ENCODE data around the gene AFF3.

AFF3 gene

GRCh38 chr2:99618579-99619097 is 523.8 kb downstream of the AFF3 start:
- no peak for DNase-seq

GRCh38 chr2:99617811-99618210 is 524.6 kb downstream of the AFF3 start:
- DNase-seq: no peak

- no peak for DNase-seq
Observed at GRCh38 chr2:99615247-99615771, 527.1 kb downstream of the AFF3 start.

DNA sequence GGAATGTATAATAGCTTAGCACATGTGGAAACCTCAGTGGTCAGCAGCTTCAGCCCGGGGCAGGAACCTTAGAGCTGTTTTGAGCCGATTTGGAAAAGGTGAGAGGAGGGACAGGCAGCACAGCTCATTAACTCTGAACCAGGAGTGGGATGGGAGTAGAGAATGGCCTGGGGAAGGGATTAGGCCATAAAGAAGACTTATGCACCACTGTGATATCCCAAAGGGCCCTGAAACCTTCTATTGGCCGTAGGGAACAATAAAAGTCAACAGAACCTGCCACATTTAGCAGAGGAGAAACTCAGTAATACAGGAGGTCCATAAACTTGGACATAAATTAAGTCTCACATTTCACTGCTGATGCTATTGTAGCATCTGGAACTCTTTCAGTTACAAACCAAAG is 528.4 kb downstream of the AFF3 start:
- DNase-seq: no peak

- no peak for DNase-seq
Observed at GRCh38 chr2:99611786-99612185, 530.6 kb downstream of the AFF3 start.

DNA sequence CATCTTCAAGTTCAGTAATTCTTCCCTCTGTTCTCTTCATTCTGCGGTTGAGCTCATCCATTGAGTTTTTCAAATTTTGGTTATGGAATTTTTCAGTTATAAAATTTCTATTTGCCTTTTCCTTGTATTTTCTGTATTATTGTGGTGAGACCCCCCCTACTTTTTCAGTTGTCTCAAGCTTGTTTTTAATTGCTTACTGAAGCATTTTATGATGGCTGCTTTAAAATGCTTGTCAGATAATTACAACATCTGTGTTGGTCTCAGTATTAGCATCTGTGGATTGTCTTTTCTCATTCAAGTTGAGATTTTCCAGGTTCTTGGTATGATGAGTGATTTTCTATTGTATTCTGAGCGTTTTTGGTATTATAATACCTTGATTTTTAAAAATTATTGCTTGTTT is 531.4 kb downstream of the AFF3 start:
- no peak for DNase-seq

- DNase-seq: no peak
Observed at GRCh38 chr2:99609851-99610381, 532.5 kb downstream of the AFF3 start.

DNA sequence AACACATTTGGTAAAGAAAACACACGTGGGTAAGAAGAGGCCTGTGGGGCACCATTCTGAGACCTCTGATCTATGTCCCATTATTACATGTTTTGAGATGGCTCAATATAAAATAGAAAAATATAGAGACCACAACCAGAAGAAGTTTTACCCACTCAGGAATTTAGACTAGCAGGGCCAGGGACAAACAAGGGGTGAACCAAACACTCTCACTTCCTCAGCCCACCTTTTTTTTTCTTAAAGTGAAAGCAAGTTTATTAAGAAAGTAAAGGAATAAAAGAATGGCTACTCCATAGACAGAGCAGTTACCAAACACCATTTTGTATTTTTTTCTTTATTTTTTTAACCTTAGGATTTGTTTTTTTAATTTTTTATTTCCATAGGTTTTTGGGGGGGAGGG is 533.5 kb downstream of the AFF3 start:
- no peak for DNase-seq

DNA sequence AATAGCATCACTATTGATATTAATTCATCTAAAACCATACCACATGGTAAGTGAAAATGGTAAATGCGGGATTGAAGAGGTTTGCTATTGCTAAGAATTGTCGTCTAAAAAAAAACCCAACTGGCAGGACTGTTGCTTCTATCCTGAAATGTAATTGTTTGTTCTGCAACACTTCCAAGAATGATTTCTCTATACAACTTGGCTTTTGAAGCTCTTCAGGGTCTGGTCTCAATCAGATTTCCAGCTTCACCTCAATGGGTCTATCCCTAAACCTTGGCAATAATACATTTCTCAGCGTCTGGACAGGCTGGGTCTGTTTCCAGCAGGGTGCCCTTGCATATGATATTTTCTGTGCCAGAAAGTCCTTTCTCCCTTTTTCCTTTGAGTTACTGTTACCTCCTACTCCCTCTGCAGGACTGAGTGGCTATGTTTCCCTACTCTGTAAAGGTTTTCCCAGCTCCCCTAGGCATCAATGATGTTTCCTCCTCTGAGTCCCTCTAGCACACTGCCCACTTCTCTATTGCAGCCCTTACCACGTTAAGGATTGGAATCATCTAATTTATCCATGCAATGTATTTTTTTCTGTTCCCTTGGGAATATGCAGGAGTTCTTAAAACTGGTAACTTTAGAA is 534.4 kb downstream of the AFF3 start:
- DNase-seq: no peak

DNA sequence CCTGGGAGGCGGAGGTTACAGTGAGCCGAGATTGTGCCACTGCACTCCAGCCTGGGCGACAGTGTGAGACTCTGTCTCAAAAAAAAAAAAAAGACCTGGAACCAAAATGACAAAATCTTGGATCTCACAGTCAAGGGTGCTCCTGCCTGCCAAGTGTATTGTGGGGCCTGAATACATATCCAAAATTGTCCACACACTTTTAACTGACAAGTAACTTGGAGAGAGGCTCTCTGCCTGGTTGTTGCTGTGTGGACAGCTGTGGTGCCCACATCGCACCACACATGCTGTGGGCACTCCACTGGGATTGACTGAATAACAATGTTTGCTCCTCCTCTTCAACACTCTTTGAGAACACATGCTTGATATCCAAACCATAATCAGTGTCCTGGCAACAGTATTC is 534.9 kb downstream of the AFF3 start:
- no peak for DNase-seq

DNA sequence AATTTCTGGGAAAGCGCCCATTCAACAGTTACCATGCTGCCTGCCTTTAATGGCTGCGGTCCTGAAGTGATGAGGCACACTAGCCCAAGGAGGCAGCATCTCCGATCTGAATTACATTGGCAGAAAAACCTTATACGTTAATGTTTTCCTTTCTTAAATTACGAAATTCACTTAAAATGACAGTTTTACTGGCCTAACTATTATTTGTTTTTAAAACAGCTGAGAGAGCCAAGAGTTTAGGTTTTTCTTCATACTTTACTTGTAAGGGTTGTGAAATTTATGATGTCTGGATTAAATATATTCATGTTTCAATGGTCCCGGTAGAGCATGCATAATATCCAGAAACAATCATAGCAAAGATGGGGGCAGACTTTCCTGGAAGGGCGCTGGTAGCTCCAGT is 537.4 kb downstream of the AFF3 start:
- no peak for DNase-seq

- peak; percentile 40 for DNase-seq
Observed at GRCh38 chr2:99602476-99602875, 539.9 kb downstream of the AFF3 start.

DNA sequence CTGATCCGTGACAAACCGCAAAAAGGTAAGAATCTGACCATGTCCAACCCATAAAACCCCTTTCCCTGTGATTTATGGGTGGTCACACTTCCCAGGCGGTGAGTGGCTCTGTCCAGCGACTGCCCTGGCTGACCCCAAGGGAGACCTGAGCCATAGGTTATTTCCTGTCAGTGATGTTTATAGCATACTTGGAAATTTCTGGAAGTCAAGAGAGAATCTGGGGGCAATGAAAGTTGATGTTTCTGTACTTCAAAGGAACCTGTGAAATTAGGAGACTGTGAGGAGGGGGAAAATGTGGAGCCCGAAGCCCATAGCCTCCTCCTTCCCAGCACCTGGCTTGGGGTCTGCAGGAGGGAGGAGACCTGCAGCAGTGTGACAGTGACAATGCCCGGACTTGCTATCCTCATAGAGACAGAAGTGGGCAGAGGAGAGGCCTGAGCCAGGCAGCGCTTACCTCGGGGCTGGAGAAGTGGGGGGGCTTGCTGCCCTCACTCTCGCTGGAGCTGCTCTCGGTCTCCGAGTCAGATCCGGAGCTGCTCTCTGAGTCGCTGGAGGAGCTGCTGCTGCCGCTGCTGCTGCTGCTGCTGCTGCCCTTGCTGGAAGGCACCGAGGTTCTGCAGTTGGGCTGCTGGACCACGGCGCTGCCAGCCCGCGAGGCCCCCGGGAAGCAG is 541.3 kb downstream of the AFF3 start:
- DNase-seq: no peak

DNA sequence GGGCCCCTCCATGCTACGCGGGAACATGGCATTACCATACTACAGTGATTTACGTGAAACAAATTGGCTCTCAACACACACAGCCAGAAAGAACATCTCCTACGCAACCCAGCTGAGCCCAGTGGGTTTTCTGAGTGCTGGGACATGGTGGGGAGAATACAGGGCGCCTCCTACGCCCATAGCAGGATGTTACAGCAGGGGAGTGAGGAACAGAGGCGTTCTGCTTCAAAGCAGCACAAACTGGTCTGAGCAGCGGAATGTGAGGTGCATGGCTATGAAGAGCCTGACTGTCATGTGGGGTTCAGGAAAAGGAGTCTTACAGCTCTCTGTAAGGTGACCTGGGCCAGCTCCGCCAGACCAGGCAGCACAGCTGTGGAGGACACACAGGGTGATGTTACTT is 543.9 kb downstream of the AFF3 start:
- no peak for DNase-seq

GRCh38 chr2:99597616-99598015 is 544.8 kb downstream of the AFF3 start:
- no peak for DNase-seq

- no peak for DNase-seq
Observed at GRCh38 chr2:99595373-99595772, 547.0 kb downstream of the AFF3 start.

DNA sequence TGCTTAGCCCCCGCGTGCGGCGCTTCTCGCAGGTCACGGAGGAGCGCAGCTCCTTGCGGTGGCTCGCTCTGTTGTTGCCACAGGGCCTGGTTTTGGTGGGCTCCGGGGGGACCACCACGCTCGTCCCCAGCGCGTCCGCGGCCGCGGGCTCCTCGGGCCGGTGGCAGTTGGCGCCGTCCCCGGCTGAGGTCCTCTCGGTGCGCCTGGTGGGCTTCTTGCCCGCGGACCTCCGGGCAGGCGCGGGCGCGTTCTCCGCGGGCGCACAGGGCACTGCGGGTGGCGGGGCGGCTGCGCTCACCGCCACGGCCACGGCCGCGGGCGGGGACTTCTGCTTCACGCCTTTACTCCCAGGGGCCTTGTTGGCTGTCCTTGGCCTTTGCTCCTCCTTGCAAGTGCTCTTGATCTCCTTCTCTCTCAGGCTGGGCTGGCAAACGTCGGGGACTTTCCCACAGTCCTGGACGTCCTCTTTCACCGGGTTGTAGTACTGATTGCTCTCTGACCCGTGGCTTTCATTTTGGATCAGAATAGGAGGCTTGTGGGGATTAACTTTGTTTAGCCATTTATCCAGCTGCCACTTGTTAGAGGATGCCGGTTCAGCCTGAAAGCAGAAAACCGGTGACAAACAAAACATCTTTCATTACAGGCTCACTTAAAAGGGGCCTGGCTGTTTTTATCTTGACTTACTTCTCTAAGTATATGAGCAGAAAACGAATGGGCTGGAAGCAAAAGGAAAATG is 548.5 kb downstream of the AFF3 start:
- no peak for DNase-seq

DNA sequence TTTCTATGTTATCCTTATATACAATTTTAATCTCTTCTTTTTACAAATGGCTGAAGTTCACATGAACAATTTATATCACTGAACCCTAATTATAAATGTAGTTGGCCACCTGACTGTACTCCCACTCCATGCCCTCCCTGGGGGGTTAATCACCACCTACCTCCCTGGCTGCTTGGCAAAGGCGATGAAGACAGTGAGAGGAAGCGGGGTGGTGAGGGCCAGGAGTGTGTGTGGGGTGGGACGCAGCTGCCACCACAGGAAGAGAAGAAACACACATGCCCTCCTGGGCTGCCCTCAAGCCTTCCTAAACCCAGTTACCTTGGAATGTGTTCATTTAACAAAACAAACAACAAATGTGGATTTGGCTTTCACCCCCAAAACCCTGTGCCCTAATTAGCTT is 565.6 kb downstream of the AFF3 start:
- no peak for DNase-seq

- DNase-seq: no peak
Observed at GRCh38 chr2:99573634-99574251, 568.6 kb downstream of the AFF3 start.

GRCh38 chr2:99572373-99573164 is 569.8 kb downstream of the AFF3 start:
- DNase-seq: no peak

DNA sequence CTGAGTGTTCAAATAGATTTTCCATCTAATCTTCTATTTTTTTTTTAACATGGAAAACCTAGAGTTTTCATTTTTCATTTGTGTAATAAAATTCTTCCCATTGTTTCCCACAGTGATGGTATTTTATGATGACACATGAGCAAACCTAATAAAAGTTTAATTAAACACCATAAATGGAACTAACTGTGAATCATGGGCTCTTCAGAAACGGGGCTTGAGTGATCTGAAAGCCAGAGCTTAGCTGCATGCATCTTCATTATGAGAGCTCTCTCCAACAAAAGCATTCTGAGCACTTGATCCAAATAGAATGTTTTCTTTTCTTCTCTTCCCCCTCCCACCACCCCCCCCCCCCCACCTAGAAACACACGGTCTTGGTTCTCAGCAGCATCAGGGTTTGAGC is 570.4 kb downstream of the AFF3 start:
- DNase-seq: no peak

DNA sequence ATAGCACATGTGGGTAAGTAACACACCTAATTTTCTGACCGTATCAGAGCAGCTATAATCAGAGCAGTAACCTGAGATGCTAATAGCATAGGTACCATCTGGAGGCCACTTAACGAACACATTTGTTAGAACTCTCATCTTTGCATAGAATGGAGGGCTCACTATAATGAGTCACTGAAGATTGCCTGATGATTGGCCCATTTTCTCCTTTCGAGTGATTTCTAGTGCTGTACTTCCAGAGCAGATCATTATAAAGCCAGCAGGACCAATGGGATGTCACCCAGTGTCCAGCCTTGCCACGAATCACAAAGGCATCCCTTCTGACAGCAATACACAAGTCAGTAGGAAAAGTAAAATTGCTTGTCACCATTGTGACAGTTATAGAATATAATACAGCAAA is 570.9 kb downstream of the AFF3 start:
- no peak for DNase-seq

Data from amniotic stem cell (primary cell).